NT2/D1 (cell line): Measurements from ENCODE around the gene PHF1.

Experiments
- SUZ12 ChIP-seq: IDR thresholded peaks from 2 replicates; pipeline ENCODE4 v1.6.1; 2011; ENCODE audit not compliant: insufficient read length, insufficient read depth; ENCODE audit errors: extremely low read depth
- YY1 ChIP-seq: IDR thresholded peaks from 2 replicates; pipeline ENCODE4 v1.6.1; 2011; ENCODE audit not compliant: insufficient read length, insufficient read depth

GRCh38 chr6:33426590-33427511 lies 16.0 kb downstream of the PHF1 start:
- no peak for TF ChIP-seq YY1
- no peak for TF ChIP-seq SUZ12
